HG03135 (cell line): ENCODE results near the gene GHRH.

Experiments
- ATAC-seq: cut with Tn5 transposase; IDR thresholded peaks from one replicate; pipeline ENCODE4 v1.9.1; 2021; ENCODE audit warnings: mild to moderate bottlenecking, moderate library complexity; ENCODE audit not compliant: unreplicated experiment

GHRH gene

GRCh38 chr20:37291724-37292126 lies 30.1 kb upstream of the GHRH start:
- no peak for ATAC-seq

GRCh38 chr20:37290158-37290810 lies 28.7 kb upstream of the GHRH start:
- no peak for ATAC-seq

- no peak for ATAC-seq
Measured at GRCh38 chr20:37288091-37288490, 26.5 kb upstream of the GHRH start.

- ATAC-seq: no peak
Measured at GRCh38 chr20:37285664-37286374, 24.2 kb upstream of the GHRH start.

- no peak for ATAC-seq
Measured at GRCh38 chr20:37284691-37285161, 23.1 kb upstream of the GHRH start.

- no peak for ATAC-seq
Measured at GRCh38 chr20:37283530-37284195, 22.0 kb upstream of the GHRH start.

GRCh38 chr20:37282556-37282955 lies 20.9 kb upstream of the GHRH start:
- ATAC-seq: no peak

- ATAC-seq: no peak
Measured at GRCh38 chr20:37280403-37280802, 18.8 kb upstream of the GHRH start.

- no peak for ATAC-seq
Measured at GRCh38 chr20:37279820-37280219, 18.2 kb upstream of the GHRH start.

- no peak for ATAC-seq
Measured at GRCh38 chr20:37278966-37279590, 17.5 kb upstream of the GHRH start.

GRCh38 chr20:37277253-37277593 lies 15.6 kb upstream of the GHRH start:
- no peak for ATAC-seq

GRCh38 chr20:37276494-37277252 lies 15.1 kb upstream of the GHRH start:
- ATAC-seq: no peak

- no peak for ATAC-seq
Measured at GRCh38 chr20:37274851-37275524, 13.4 kb upstream of the GHRH start.

- no peak for ATAC-seq
Measured at GRCh38 chr20:37273988-37274387, 12.4 kb upstream of the GHRH start.

GRCh38 chr20:37271421-37271768 lies 9.8 kb upstream of the GHRH start:
- no peak for ATAC-seq

GRCh38 chr20:37270576-37271420 lies 9.2 kb upstream of the GHRH start:
- ATAC-seq: no peak

- ATAC-seq: no peak
Measured at GRCh38 chr20:37267667-37268313, 6.2 kb upstream of the GHRH start.

- no peak for ATAC-seq
Measured at GRCh38 chr20:37266940-37267666, 5.5 kb upstream of the GHRH start.
